SH-SY5Y (cell line): ENCODE data around the gene TLCD3B.

Experiments
- GATA2 ChIP-seq: IDR thresholded peaks from 2 replicates; pipeline ENCODE4 v1.6.1; 2011; ENCODE audit warnings: mild to moderate bottlenecking, low read depth, low read length
- GATA3 ChIP-seq: IDR thresholded peaks from 2 replicates; pipeline ENCODE4 v1.6.1; 2011; ENCODE audit warnings: low read depth, mild to moderate bottlenecking, low read length, moderate library complexity

DNA sequence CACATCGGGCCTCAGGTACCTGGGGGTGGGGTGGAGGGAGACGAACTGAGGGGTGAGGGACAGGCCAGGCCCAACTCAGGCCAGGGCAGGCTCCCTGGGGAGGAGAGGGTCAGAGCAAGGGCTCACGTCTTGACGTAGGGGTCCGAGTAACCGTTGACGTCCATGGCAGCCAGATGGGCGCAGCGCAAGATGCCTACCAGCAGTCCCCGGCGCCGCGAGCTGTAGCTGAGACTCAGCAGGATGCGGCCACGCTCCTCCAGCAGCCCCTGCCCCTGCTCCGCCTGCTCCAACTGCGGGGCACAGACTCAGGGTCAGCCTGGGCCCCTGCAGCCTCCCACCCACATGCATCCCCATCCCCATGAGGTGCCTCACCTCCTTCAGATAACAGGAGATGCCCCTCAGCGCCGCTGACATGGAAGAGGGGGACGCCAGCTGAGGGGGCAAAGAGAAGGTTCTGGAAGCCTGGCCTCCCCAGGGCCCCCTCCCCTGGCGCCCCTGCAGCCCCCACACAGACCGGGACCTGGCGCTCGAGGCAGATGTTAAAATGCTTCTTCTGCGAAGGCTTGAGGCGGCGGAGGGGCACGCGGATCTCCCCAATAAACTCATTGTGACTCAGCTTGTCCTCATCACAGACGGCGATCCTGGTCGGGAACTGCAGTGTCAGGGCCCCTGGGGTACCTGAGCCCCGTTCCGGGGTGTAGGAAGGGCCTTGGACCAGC is 24.3 kb downstream of the TLCD3B start:
- TF ChIP-seq GATA2 (no peak), GATA3 (no peak)
